ENCODE data around the gene UPF2.

UPF2 gene

GRCh38 chr10:11930312-11930978, 112.2 kb downstream of the UPF2 start:
- no peak for ATAC-seq
- TF ChIP-seq POU6F1 (CRISPR knock-in tag; IDR thresholded peaks at IDR 0.05; ENCODE audit: borderline replicate concordance, low read depth) (no peak), TOX (CRISPR knock-in tag; IDR thresholded peaks at IDR 0.05; ENCODE audit: borderline replicate concordance) (no peak), ZFP3 (CRISPR knock-in tag; IDR thresholded peaks at IDR 0.05) (no peak), BACH2 (CRISPR knock-in tag; IDR thresholded peaks at IDR 0.05; ENCODE audit: borderline replicate concordance) (no peak), GLIS3 (CRISPR knock-in tag; IDR thresholded peaks at IDR 0.05) (no peak), ZNF565 (CRISPR knock-in tag; conservative IDR thresholded peaks at IDR 0.05; ENCODE audit: low read depth) (no peak), ZFP30 (CRISPR knock-in tag; IDR thresholded peaks at IDR 0.05) (no peak)

GRCh38 chr10:11927746-11928145, 114.9 kb downstream of the UPF2 start:
- TF ChIP-seq TSHZ2 (CRISPR knock-in tag; IDR thresholded peaks at IDR 0.05) (no peak), RARB (CRISPR knock-in tag; IDR thresholded peaks at IDR 0.05) (no peak), TOX (CRISPR knock-in tag; IDR thresholded peaks at IDR 0.05; ENCODE audit: borderline replicate concordance) (no peak), OSR1 (CRISPR knock-in tag; IDR thresholded peaks at IDR 0.05) (no peak), ISL1 (CRISPR knock-in tag; IDR thresholded peaks at IDR 0.05) (no peak), ESRRG (CRISPR knock-in tag; IDR thresholded peaks at IDR 0.05) (no peak), ZNF565 (CRISPR knock-in tag; conservative IDR thresholded peaks at IDR 0.05; ENCODE audit: low read depth) (no peak), CSDC2 (CRISPR knock-in tag; IDR thresholded peaks at IDR 0.05) (no peak), ZFP3 (CRISPR knock-in tag; IDR thresholded peaks at IDR 0.05) (no peak), ZNF70 (CRISPR knock-in tag; IDR thresholded peaks at IDR 0.05) (no peak), POU6F1 (CRISPR knock-in tag; IDR thresholded peaks at IDR 0.05; ENCODE audit: borderline replicate concordance, low read depth) (no peak), GLIS3 (CRISPR knock-in tag; IDR thresholded peaks at IDR 0.05) (no peak), ZFP30 (CRISPR knock-in tag; IDR thresholded peaks at IDR 0.05) (no peak), BACH2 (CRISPR knock-in tag; IDR thresholded peaks at IDR 0.05; ENCODE audit: borderline replicate concordance) (no peak)
- no peak for ATAC-seq

GRCh38 chr10:11921800-11922392, 120.7 kb downstream of the UPF2 start:
- no peak for ATAC-seq
- no peak for TF ChIP-seq CSDC2 (CRISPR knock-in tag; IDR thresholded peaks at IDR 0.05)
- TF ChIP-seq PATZ1 (CRISPR knock-in tag; IDR thresholded peaks at IDR 0.05; ENCODE audit: borderline replicate concordance): no peak
- no peak for TF ChIP-seq ZNF8 (CRISPR knock-in tag; IDR thresholded peaks at IDR 0.05)
- no peak for TF ChIP-seq RARB (CRISPR knock-in tag; IDR thresholded peaks at IDR 0.05)
- TF ChIP-seq ESRRG (CRISPR knock-in tag; IDR thresholded peaks at IDR 0.05): no peak
- no peak for TF ChIP-seq TOX (CRISPR knock-in tag; IDR thresholded peaks at IDR 0.05; ENCODE audit: borderline replicate concordance)
- no peak for TF ChIP-seq CSRNP3 (CRISPR knock-in tag; IDR thresholded peaks at IDR 0.05)
- TF ChIP-seq PPARA (CRISPR knock-in tag; IDR thresholded peaks at IDR 0.05; ENCODE audit: borderline replicate concordance): no peak
- TF ChIP-seq OSR1 (CRISPR knock-in tag; IDR thresholded peaks at IDR 0.05): no peak
- TF ChIP-seq ZFP30 (CRISPR knock-in tag; IDR thresholded peaks at IDR 0.05): no peak
- TF ChIP-seq TCF4 (CRISPR knock-in tag; IDR thresholded peaks at IDR 0.05; ENCODE audit: borderline replicate concordance): no peak
- TF ChIP-seq POU6F1 (CRISPR knock-in tag; IDR thresholded peaks at IDR 0.05; ENCODE audit: borderline replicate concordance, low read depth): no peak
